HUES64 (cell line): ENCODE measurements around the gene MEOX2.

Source experiments
- H3K27ac ChIP-seq: 2 replicates; pipeline ENCODE4 v1.7.0; 2013; ENCODE audit warnings: low read depth, low read length, inconsistent platforms
- H3K27me3 ChIP-seq: 2 replicates; pipeline ENCODE4 v1.6.1; 2013; ENCODE audit warnings: mild to moderate bottlenecking, low read length; ENCODE audit not compliant: insufficient read depth
- H3K36me3 ChIP-seq: 2 replicates; pipeline ENCODE4 v1.6.1; 2013; ENCODE audit warnings: mild to moderate bottlenecking, low read length; ENCODE audit not compliant: insufficient read depth
- H3K4me1 ChIP-seq: 2 replicates; pipeline ENCODE4 v1.6.1; 2013; ENCODE audit warnings: mild to moderate bottlenecking, low read length, moderate library complexity; ENCODE audit not compliant: insufficient read depth
- H3K4me3 ChIP-seq: 2 replicates; pipeline ENCODE4 v1.5.1; 2013; ENCODE audit warnings: mild to moderate bottlenecking, low read length, moderate library complexity
- H3K9ac ChIP-seq: 2 replicates; pipeline ENCODE4 v1.6.1; 2013; ENCODE audit warnings: mild to moderate bottlenecking, low read depth, low read length
- H3K9me3 ChIP-seq: 2 replicates; pipeline ENCODE4 v1.6.1; 2013; ENCODE audit warnings: low read depth, low read length; ENCODE audit not compliant: insufficient read depth
- WGBS: fragments of 150-250, 120-280 bp; methylation state at CpG from one replicate; pipeline ENCODE4 v1.1.7; 2013; ENCODE audit warnings: missing lambda C conversion rate; 5-methylcytosine and 5-hydroxymethylcytosine counted together

MEOX2 gene

DNA sequence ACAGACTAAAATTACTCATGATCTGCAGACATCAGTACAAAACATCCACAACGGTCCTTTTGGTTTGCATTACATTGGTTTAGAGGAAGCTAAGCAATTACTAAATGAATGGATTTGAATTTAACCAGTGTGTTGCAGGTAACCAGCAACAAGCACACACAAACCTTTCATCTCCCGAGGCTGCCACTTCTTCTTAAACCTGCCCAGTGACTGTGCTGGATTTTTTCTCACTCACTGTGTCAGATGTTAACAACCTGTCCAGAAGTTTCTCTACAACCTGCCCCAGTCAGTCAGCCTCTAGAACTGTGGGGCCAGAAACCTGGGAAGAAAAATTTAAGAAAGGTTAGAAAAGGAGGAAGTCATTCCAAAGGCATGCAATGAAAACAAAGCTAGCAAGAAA is 2.4 kb upstream of the MEOX2 start:
- H3K9me3 ChIP-seq, result no peaks in the 10 kb centered on the region
- 11% methylated on average over 1 of the region's 2 CpGs for WGBS
- H3K27ac ChIP-seq, result no peak overlapping the region
- H3K36me3 ChIP-seq, result no peaks in the 10 kb centered on the region
- H3K9ac ChIP-seq, result no peak overlapping the region
- H3K4me1 ChIP-seq, result peaks cover 24% of the 10 kb centered on the region
- H3K4me3 ChIP-seq, result peak overlapping the region; percentile 38; the same call in 1 of the 2 replicates
- peaks cover 65% of the 10 kb centered on the region for H3K27me3 ChIP-seq

DNA sequence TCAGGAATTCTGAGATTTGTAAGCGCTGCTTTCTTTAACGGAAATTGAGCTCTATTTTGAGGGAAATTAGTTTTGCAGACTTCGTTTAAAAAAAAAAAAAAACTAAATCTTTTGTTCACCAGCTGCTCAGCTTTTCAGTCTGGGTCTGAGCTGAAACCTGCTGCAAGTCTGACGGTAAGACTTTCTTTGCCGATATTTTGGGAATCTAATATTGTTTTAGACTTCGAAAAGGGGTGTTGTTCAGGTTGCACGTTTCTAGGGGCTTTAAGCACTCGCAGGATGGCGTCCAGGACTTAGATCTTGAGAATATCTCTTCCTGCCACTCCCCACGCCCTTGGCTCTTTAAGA is 1.8 kb upstream of the MEOX2 start:
- peaks cover 71% of the 10 kb centered on the region for H3K27me3 ChIP-seq
- no peaks in the 10 kb centered on the region for H3K36me3 ChIP-seq
- H3K27ac ChIP-seq, result no peak overlapping the region
- no peak overlapping the region for H3K9ac ChIP-seq
- peak overlapping the region; percentile 38 for H3K4me3 ChIP-seq
- WGBS, result 7% methylated on average over 9 of the region's 10 CpGs
- H3K4me1 ChIP-seq, result peaks cover 24% of the 10 kb centered on the region
- no peaks in the 10 kb centered on the region for H3K9me3 ChIP-seq

DNA sequence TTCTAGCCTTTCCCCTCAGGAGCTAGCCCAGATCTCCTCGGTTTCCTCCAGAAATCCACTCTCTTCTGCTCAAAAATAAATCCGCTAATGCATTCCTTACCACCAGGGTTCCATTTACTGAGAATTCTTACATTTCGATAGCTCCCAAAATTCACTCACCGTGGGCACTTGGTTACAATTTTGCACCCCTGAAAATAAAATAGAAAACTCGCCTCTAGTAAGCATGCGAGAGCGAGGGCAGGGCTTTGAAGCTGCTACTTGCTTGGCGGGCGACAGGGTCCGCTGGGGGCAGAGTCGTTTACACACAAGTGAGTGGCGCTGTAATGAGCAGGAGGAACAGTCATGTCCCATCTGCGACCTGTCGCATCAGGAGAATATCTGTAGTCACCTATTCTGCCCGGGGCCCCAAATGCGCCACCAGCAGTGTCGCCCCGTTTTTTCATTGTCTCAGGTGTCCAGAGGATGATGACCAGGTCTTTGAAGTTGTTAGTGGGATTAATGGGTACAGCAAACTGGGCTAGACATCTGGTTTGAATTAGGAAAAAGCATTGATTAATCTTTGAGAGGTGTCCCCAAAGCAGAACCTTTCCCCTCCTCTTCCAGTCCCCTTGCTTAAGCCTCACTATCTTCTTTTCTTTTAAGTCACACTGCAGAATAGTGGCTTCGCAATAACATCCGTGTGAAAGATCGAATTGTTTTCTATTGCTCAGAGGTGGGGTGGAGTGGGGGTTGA is 1.2 kb upstream of the MEOX2 start:
- H3K9me3 ChIP-seq, result no peaks in the 10 kb centered on the region
- H3K4me3 ChIP-seq, result peak overlapping the region; percentile 65
- 4% methylated on average over 21 of the region's 21 CpGs for whole genome bisulfite sequencing
- no peak overlapping the region for H3K9ac ChIP-seq
- H3K27ac ChIP-seq, result no peak overlapping the region
- H3K36me3 ChIP-seq, result no peaks in the 10 kb centered on the region
- H3K4me1 ChIP-seq, result peaks cover 24% of the 10 kb centered on the region
- peaks cover 77% of the 10 kb centered on the region for H3K27me3 ChIP-seq

DNA sequence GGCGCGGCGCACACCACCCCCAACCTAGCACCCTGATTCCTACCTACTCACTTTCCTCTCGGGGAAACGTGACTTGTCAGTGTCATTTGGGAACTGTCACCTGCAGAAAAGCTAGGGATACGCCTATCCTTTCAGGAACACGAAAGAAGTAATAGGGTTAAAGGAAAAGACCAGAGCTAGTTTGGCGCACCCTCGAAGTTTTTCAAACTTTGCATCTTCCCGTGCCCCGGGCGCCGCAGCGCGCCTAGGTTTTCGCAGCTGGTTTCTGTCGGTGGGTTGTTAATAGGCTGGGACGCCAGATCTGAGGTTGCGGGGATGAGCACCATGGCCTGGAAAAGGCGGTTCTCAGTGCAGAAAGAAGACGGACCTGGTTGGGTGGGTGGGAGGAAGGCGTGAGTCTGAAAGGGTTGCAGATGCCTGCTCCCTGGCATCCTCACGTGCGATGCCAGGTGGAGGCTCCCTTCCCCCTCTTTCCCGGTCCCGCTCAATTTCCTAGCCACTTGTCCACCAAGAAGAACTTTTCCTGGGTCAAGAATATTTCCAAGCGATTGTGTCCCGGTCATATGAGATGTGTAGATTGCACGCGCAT is 568 bp upstream of the MEOX2 start:
- no peaks in the 10 kb centered on the region for H3K36me3 ChIP-seq
- no peaks in the 10 kb centered on the region for H3K9me3 ChIP-seq
- H3K9ac ChIP-seq, result no peak overlapping the region
- peak overlapping the region; percentile 65 for H3K4me3 ChIP-seq
- no peak overlapping the region for H3K27ac ChIP-seq
- WGBS, result 4% methylated on average over 29 of the region's 30 CpGs
- H3K27me3 ChIP-seq, result peaks cover 83% of the 10 kb centered on the region
- peaks cover 24% of the 10 kb centered on the region for H3K4me1 ChIP-seq

DNA sequence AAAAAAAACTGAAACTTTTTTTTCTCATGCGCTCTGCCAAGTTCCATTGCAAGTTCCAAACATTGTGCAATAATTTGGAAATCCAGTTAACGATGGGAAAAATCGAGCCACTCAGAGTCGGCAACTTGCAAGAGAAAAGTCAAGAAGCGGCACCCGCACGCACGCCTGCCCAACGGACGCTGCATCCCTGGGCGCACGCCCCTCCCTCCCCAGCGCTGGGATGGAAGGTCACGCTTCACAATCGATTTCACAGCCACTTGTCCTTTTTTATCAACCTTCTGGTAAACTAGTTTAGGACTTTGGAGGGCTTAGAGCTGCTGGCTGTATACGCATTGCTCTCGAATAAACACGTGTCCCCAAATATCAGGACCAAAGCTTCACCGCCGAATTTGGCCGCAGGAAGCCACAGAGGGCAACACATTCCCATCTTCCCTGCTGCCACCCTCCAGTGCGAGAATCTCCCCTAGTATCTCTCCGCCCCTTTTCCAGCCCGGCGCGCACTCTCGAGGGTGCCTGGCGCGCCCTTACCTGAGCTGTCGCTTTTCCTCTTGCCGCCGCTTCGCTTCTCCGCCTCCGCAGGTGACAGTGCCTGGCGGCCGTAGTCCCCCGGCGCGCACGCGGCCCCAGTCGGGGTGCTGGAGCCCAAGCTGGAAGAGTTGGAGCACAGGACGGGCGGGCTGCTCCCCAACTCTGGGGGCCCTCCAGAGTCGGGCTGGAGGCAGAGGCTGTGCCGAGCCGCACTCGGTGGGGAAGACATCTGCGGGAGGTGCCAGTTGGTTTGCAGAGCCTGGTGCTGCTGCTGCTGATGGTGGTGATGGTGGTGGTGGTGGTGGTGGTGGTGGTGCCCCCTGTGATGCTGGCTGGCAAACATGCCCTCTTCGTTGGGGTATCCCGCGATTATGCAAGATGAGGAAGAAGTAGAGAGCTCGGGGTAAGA is 857 bp downstream of the MEOX2 start:
- Histone ChIP-seq H3K4me3 (peak overlapping the region; percentile 65), H3K9ac (no peak overlapping the region), H3K9me3 (no peaks in the 10 kb centered on the region), H3K36me3 (no peaks in the 10 kb centered on the region), H3K27ac (no peak overlapping the region), H3K4me1 (peaks cover 24% of the 10 kb centered on the region), H3K27me3 (peaks cover 88% of the 10 kb centered on the region)
- WGBS, result under 1% methylated on average over 54 of the region's 54 CpGs

DNA sequence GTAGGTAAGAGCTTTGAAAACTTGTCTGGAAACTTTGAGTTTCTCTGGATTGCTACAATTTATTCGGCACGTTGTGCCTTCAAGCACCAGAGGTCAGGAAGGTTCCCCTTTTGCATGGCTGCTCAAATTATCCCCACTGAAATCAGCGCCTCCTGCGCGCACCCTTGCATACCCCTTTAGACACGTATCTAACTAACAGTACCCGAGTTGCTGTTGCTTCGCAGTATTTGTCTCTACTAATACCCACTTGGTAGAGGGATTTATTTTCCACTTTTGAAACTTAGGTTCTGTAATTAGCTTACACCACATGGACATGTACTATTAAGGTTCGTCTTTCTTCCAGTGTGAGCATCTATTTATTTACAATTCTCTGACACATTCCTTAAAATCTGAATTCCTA is 1.6 kb downstream of the MEOX2 start:
- Histone ChIP-seq H3K4me3 (peak overlapping the region; percentile 65), H3K27ac (no peak overlapping the region), H3K27me3 (peaks cover 83% of the 10 kb centered on the region), H3K36me3 (no peaks in the 10 kb centered on the region), H3K9ac (no peak overlapping the region), H3K9me3 (no peaks in the 10 kb centered on the region), H3K4me1 (peaks cover 24% of the 10 kb centered on the region)
- 22% methylated on average over 8 of the region's 9 CpGs for WGBS

DNA sequence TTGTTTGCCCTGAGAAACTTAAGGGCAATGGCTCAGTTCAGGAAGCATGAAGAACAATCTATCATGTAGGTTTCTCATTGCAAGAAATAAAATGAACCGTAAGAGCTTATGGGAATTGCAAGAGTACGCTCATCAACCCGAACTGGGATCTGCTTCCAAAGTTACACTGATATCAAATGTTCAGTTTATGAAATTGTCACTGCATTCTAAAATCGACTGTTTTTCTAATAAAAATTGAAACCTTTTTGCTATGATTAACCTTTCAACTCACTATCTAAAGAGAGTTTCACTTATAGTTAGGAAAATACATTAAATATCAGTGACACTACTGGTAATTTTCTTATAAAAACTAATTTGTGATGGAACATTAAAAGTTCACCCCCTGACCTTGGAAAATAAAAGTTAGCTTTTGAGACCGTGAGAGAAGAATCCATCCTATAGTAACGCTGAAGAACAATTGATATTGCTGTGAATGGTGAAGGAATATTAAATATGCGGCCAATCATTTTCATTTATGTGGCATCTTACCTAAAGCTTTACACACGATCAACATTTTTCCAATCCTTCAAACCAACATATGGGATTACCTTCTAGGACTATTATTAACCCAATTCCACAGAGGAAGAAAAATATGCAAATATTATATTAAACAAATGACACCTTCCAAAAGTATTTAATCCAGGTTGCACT is 2.2 kb downstream of the MEOX2 start:
- H3K4me3 ChIP-seq, result no peak overlapping the region
- H3K9me3 ChIP-seq, result no peaks in the 10 kb centered on the region
- H3K27ac ChIP-seq, result no peak overlapping the region
- H3K36me3 ChIP-seq, result no peaks in the 10 kb centered on the region
- H3K4me1 ChIP-seq, result peaks cover 22% of the 10 kb centered on the region
- H3K9ac ChIP-seq, result no peak overlapping the region
- peaks cover 77% of the 10 kb centered on the region for H3K27me3 ChIP-seq
- 88% methylated on average over 8 of the region's 8 CpGs for WGBS

DNA sequence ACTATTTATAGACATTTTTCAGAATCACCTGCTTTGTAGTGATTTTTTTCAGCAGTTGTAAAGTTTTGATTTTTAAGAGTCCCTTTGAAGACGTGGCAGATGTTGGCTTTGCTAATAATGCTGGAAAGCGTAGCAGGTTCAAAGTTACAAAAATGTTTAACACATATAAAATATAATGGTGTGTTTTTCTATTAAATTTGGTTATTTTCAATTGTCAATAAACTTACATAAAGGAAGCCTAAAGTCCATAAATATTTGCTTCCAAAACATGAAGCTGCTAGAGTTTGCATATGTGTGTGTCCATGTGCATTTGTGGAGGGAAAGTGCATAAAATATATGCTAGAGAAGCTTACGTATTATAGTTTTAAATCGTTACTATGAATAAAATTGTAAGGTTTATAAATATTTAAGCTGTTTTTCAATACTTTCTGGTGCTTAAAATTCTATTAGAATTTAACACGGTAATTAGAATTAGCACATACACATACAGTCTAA is 3.7 kb downstream of the MEOX2 start:
- Histone ChIP-seq H3K27ac (no peak overlapping the region), H3K9me3 (no peaks in the 10 kb centered on the region), H3K27me3 (peaks cover 62% of the 10 kb centered on the region), H3K36me3 (no peaks in the 10 kb centered on the region), H3K4me3 (no peak overlapping the region), H3K4me1 (peaks cover 8% of the 10 kb centered on the region; the same call in 1 of the 2 replicates), H3K9ac (no peak overlapping the region)
- WGBS, result 80% methylated on average over 3 of the region's 5 CpGs

DNA sequence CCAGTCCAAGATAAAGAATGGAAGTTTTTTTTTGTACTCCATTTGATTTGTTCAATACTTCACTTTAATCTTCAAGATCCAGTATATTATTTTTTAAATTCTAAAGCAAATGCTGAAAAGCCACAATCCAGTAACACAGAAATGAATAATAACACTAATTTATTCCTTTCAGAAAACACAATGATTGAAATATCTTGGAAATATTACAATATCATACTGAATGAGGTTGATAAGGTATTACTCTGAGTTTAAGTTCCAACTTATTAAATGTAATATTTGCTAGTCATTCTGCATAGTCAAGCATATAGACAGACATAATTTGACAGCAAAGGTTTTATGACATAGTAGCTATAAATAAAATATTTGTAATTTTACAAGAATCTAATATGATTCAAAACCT is 4.4 kb downstream of the MEOX2 start:
- Histone ChIP-seq H3K36me3 (no peaks in the 10 kb centered on the region), H3K4me3 (no peak overlapping the region), H3K27me3 (peaks cover 55% of the 10 kb centered on the region), H3K4me1 (peaks cover 4% of the 10 kb centered on the region; the same call in 1 of the 2 replicates), H3K27ac (no peak overlapping the region), H3K9ac (no peak overlapping the region), H3K9me3 (no peaks in the 10 kb centered on the region)

DNA sequence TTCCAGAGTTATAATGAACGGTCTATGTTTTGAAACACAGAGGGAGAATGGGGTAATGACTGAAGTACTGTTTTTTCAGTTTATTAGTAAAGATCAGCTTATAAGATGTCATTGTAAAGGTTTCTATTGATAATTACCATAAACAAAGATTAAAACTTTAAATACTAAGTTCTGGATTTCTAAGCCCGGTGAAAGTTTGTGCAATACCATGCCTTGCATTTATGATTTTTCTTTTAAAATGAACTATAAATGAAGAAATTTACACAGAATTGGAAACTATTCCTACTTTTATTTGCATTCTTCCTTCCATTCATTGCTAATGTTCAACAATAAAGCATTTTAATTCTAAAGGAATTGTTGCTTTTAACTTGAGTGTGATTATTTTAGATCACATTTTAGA is 4.9 kb downstream of the MEOX2 start:
- peaks cover 51% of the 10 kb centered on the region for H3K27me3 ChIP-seq
- no peaks in the 10 kb centered on the region for H3K36me3 ChIP-seq
- 83% methylated on average over 1 of the region's 2 CpGs for WGBS
- no peaks in the 10 kb centered on the region for H3K9me3 ChIP-seq
- H3K4me3 ChIP-seq, result no peak overlapping the region
- peaks cover 4% of the 10 kb centered on the region; the same call in 1 of the 2 replicates for H3K4me1 ChIP-seq
- H3K9ac ChIP-seq, result no peak overlapping the region
- H3K27ac ChIP-seq, result no peak overlapping the region
